Activated gamma-delta T cell treated with Interleukin-2 at 50 U/mL for 16 hours (primary cell): ENCODE data around the gene SERPINA10.
"Not testable (repeated sequence)": the region's sequence is repeated elsewhere in the genome, so short reads cannot be mapped to it uniquely, and the experiment has no call there.

Experiments
- DNase-seq: peaks from one replicate; pipeline ENCODE4 v3.0.0-alpha.2; 2020

Gene SERPINA10

GRCh38 chr14:94282991-94283723, 9.9 kb downstream of the SERPINA10 start:
- no peak for DNase-seq

- DNase-seq: no peak
Observed at GRCh38 chr14:94278731-94279130, 14.3 kb downstream of the SERPINA10 start.

- not testable (repeated sequence) for DNase-seq
Observed at GRCh38 chr14:94276898-94277561, 16.0 kb downstream of the SERPINA10 start.

GRCh38 chr14:94269156-94269555, 23.9 kb downstream of the SERPINA10 start:
- no peak for DNase-seq

- not testable (repeated sequence) for DNase-seq
Observed at GRCh38 chr14:94268582-94268981, 24.5 kb downstream of the SERPINA10 start.

GRCh38 chr14:94267352-94267751, 25.7 kb downstream of the SERPINA10 start:
- no peak for DNase-seq

GRCh38 chr14:94264195-94264594, 28.9 kb downstream of the SERPINA10 start:
- DNase-seq: not testable (repeated sequence)

GRCh38 chr14:94244182-94244581, 48.9 kb downstream of the SERPINA10 start:
- no peak for DNase-seq

GRCh38 chr14:94239406-94239805, 53.7 kb downstream of the SERPINA10 start:
- no peak for DNase-seq

GRCh38 chr14:94237983-94238382, 55.1 kb downstream of the SERPINA10 start:
- no peak for DNase-seq

GRCh38 chr14:94237046-94237445, 56.0 kb downstream of the SERPINA10 start:
- no peak for DNase-seq
